RWPE1 (cell line): ENCODE data around the gene GRWD1.

ENCODE experiments used
- CTCF ChIA-PET: fragments of 350-600 bp; sonication (Branson Sonifier 250); formaldehyde crosslinking; extraction: SDS; loops from one replicate; lab custom pipeline; 2021; lab: Yijun Ruan, JAX
- POLR2A ChIA-PET: fragments of 400-600 bp; formaldehyde crosslinking; extraction: SDS; loops from one replicate; lab custom pipeline; 2020; ENCODE audit warnings: antibody characterized with exemption; ENCODE audit not compliant: low non-redundant PET; lab: Yijun Ruan, JAX
- DNase-seq: peaks from one replicate; pipeline ENCODE4 v3.0.0; 2012; ENCODE audit warnings: low spot score
- H3K27ac ChIP-seq: fragments of 450-650 bp; 2 replicates; pipeline ENCODE4 v1.5.1; 2017
- CTCF ChIP-seq: fragments of 450-650 bp; conservative IDR thresholded peaks from 2 replicates; pipeline ENCODE4 v1.5.1; 2017; ENCODE audit warnings: low read depth, mild to moderate bottlenecking

GRWD1 gene

DNA sequence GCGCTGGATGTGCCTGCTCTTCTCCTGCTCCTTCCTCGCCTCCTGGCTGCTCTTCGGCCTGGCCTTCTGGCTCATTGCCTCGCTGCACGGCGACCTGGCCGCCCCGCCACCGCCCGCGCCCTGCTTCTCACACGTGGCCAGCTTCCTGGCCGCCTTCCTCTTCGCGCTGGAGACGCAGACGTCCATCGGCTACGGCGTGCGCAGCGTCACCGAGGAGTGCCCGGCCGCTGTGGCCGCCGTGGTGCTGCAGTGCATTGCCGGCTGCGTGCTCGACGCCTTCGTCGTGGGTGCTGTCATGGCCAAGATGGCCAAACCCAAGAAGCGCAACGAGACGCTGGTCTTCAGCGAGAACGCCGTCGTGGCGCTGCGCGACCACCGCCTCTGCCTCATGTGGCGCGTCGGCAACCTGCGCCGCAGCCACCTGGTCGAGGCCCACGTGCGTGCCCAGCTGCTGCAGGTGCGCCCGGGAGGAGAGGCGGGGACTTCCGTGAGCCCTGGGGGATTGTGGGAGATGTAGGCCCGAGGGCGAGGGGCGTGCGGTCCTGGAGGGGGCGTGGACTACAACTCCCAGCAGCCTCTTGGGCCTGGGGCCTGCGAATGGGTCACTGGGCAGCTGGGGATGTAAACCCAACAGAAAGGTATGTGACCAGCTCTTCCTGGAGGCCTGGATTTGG, 16.3 kb downstream of the GRWD1 start:
- TF ChIP-seq CTCF = no peak
- CTCF ChIA-PET = no interaction called here
- no peak overlapping the region for H3K27ac ChIP-seq
- POLR2A ChIA-PET = no interaction called here
- no peak for DNase-seq

- TF ChIP-seq CTCF = no peak
- POLR2A ChIA-PET = no interaction called here
- no peak for DNase-seq
- CTCF ChIA-PET = no interaction called here
- no peak overlapping the region for H3K27ac ChIP-seq
Measured at GRCh38 chr19:48465215-48465614, 19.4 kb downstream of the GRWD1 start.

DNA sequence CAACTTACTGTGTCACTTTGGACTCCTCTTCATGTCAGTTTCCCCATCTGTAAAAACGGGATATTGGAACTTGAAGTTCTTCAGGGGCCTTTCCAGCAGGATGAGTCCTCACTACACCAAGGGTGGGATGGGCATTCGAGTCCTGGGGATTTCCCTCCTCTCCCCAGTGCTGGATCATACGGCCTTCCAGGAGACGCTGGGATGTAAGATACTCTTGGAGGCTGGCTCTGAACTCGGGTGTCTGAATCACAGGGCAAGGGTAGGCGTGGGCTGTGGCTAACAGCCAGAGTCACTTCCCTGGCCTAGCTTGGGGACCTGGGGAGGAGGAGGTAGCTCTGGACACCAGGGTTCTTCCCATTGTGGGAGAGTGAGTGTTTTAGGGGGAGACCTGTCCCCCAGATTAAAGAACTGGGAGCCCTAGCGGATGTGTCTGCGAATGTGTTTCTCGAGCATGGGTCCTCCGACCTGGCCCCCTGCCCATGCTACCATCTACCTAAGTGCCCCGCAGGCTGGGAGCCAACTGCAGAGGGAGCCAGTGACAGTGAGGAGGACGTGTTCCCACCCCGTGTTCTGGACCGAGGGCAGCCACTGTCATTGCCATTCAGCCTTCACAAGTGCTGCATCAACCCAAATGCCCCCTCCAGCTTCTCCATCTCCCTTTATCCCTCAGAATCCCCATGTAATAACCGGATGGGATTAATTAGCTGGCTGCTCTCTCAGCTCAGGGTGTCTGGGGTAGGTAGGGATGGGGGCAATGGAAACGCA, 21.0 kb downstream of the GRWD1 start:
- TF ChIP-seq CTCF = no peak
- ChIA-PET CTCF (no interaction called here), POLR2A (no interaction called here)
- DNase-seq = no peak
- peak overlapping the region; percentile 98 for H3K27ac ChIP-seq

DNA sequence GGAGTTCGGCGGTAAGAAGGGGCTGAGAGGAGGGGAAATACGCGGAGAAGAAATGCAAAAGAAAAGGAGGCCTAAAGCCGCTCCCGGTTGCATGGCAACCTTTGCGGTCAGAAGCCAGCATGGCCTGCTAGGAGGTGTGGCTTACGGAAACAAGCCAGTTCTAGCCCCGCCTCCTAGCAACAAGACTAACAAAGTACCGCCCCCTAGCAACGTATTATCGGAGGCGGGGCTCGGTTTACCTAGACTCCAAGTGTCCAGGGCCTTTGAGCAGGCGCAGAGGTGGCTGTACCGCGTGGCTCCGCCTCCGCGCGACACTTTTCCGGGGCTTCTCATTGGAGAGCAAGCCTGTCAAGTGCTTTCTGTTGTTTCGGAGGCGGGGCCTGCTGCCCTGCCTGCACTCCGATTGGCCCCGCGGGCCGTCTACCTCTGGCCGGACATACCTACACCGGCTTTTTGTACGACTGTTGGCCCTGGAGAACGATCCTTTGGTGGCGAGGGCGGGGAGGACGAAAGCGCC, 23.0 kb downstream of the GRWD1 start:
- CTCF ChIA-PET = no interaction called here
- peak; percentile 96 for DNase-seq
- POLR2A ChIA-PET = interaction anchor here (1.3 kb wide), 1 partner anchor 19 kb away, joined by 6 read pairs; no protein-coding TSS in a partner anchor
- H3K27ac ChIP-seq = peak overlapping the region; percentile 98
- no peak for TF ChIP-seq CTCF

DNA sequence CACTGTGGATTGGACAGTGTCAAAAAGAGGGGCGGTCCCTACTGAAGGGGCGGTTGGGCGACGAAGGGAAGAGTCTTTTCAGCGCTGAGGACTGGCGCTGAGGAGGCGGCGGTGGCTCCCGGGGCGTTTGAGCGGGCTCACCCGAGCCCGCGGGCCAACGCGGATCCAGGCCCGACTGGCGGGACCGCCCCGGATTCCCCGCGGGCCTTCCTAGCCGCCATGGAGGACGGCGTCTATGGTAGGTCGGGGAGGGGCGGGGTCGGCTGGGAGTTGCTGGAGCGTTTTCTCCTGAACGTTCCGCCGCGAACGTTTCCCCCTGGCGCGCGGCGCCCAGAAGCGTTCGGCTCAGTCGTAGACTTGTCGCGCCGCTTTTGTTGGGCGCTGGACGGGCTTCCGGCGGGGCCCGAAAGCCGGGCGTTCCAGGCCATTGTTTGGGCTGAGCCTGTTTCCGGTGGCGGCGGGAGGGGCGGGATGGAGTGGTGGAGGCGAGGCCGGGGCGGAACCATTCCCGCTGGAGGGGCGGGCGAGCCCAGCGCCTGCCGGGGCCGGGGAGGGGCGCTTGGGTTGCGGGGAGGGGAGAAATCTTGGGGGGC, 23.6 kb downstream of the GRWD1 start, which contains the start of gene CYTH2:
CYTH2 (plus strand) TSS at position 81 of the 593 bp plus-strand sequence; CDS start at position 220, 139 bp downstream.
- CTCF ChIA-PET = no interaction called here
- TF ChIP-seq CTCF = no peak
- POLR2A ChIA-PET = interaction anchor here (0.6 to 1.3 kb wide), 2 partner anchors 18 to 180 kb away, joined by 4 to 6 read pairs; no protein-coding TSS in a partner anchor
- H3K27ac ChIP-seq = peak within 1 kb of the TSS; percentile 98
- DNase-seq = peak; percentile 70
